Fibroblast of lung (primary cell): ENCODE measurements around the gene INPP1. TPM values are rescaled to one million over a fixed set of nuclear protein-coding genes. Genes with fewer than 3 reads are reported as not detected.

ENCODE experiments used
- DNase-seq, 2 donors: peaks; one replicate each; pipeline versions ENCODE4 v3.0.0 to v3.0.0-alpha.2; 2010; ENCODE audit warnings: low read depth in 2 of 2
- H2AFZ ChIP-seq: 2 replicates; pipeline ENCODE4 v1.5.1; 2012; ENCODE audit warnings: low read length, control low read depth, inconsistent platforms
- H3K27ac ChIP-seq: 2 replicates; pipeline ENCODE4 v1.5.1; 2011; ENCODE audit warnings: low read length, control low read depth; ENCODE audit not compliant: insufficient read depth
- H3K27me3 ChIP-seq: 2 replicates; pipeline ENCODE4 v1.5.1; 2011; ENCODE audit warnings: mild to moderate bottlenecking, low read length; ENCODE audit not compliant: control insufficient read depth, insufficient read depth
- H3K36me3 ChIP-seq: 2 replicates; pipeline ENCODE4 v1.5.1; 2011; ENCODE audit warnings: low read length; ENCODE audit not compliant: control insufficient read depth, insufficient read depth
- H3K4me1 ChIP-seq: 2 replicates; pipeline ENCODE4 v1.5.1; 2011; ENCODE audit warnings: low read length; ENCODE audit not compliant: control insufficient read depth, insufficient read depth; ENCODE audit errors: extremely low read depth
- H3K4me2 ChIP-seq: 2 replicates; pipeline ENCODE4 v1.5.1; 2011; ENCODE audit warnings: low read length, control low read depth; ENCODE audit not compliant: insufficient read depth; ENCODE audit errors: extremely low read depth
- H3K4me3 ChIP-seq, 4 experiments: fragments of 200-600 bp in 1 of 4; sonication (generic) in 1 of 4; replicated peaks in 1 of 4; 2 replicates each; pipeline ENCODE4 v1.5.1; 2011 to 2016; ENCODE audit warnings: low read length in 4 of 4, low read depth in 3 of 4, mild to moderate bottlenecking in 3 of 4, control low read depth in 2 of 4, inconsistent platforms in 1 of 4, mixed read lengths in 1 of 4; ENCODE audit not compliant: insufficient read depth in 1 of 4; ENCODE audit errors: control extremely low read depth in 1 of 4
- H3K79me2 ChIP-seq: 2 replicates; pipeline ENCODE4 v1.5.1; 2012; ENCODE audit warnings: mild to moderate bottlenecking, low read length, inconsistent platforms; ENCODE audit not compliant: control insufficient read depth, insufficient read depth
- H3K9ac ChIP-seq: 2 replicates; pipeline ENCODE4 v1.5.1; 2011; ENCODE audit warnings: mild to moderate bottlenecking, low read length, control low read depth; ENCODE audit not compliant: insufficient read depth
- H3K9me3 ChIP-seq: 2 replicates; pipeline ENCODE4 v1.5.1; 2012; ENCODE audit warnings: low read depth, low read length; ENCODE audit not compliant: control insufficient read depth, insufficient read depth
- H4K20me1 ChIP-seq: 2 replicates; pipeline ENCODE4 v1.5.1; 2011; ENCODE audit warnings: low read length; ENCODE audit not compliant: control insufficient read depth, insufficient read depth; ENCODE audit errors: extremely low read depth
- CTCF ChIP-seq, 2 donors: IDR thresholded peaks in 1 of 2; conservative IDR thresholded peaks in 1 of 2; 1 replicate in 1 of 2; 2 replicates in 1 of 2; pipeline ENCODE4 v1.5.1; 2011 to 2012; ENCODE audit warnings: low read length in 2 of 2, control low read depth in 1 of 2, inconsistent platforms in 1 of 2, low read depth in 1 of 2, mild to moderate bottlenecking in 1 of 2
- EZH2 ChIP-seq: IDR thresholded peaks from 2 replicates; pipeline ENCODE4 v1.5.1; 2012; ENCODE audit warnings: low read length, control low read depth, mild to moderate bottlenecking; ENCODE audit errors: missing control alignments
- polyA plus RNA-seq, 2 donors: library from polyadenylated mRNA; depleted of rRNA in 1 of 2; stranded (reverse) in 1 of 2; unstranded in 1 of 2; fragments of >200 nt; gene quantifications; 2 replicates each; pipeline ENCODE4 v1.2.1, GENCODE V29; 2011 to 2012; ENCODE audit warnings: missing spikeins in 1 of 2
- total RNA-seq: library from RNA; depleted of rRNA; stranded (reverse); fragments of >200 nt; gene quantifications from 2 replicates; pipeline ENCODE4 v1.2.1, GENCODE V29; 2014

The INPP1 gene
- total and polyA plus RNA-seq, 2 donors (not counting 1 experiment from before 2014, with no cell fraction given) = 14.0 to 16.4 TPM

- Histone ChIP-seq H3K4me3 (peak overlapping the region; percentile 59 to 88 (median 75)), H3K27me3 (no peaks in the 10 kb centered on the region), H3K27ac (peak overlapping the region; percentile 87), H3K4me1 (no peaks in the 10 kb centered on the region), H2AFZ (peak overlapping the region; percentile 81), H4K20me1 (no peaks in the 10 kb centered on the region), H3K36me3 (no peaks in the 10 kb centered on the region), H3K9me3 (no peaks in the 10 kb centered on the region), H3K79me2 (peaks cover 25% of the 10 kb centered on the region), H3K4me2 (peak overlapping the region; percentile 75), H3K9ac (peak overlapping the region; percentile 86)
- TF ChIP-seq CTCF (conservative IDR thresholded peaks at IDR 0.05 in 1 of 2, IDR thresholded peaks at IDR 0.05 in 1 of 2; ENCODE audit: low read depth in 1 of 2, low read length in 2 of 2) (peak in 1 of 2 donors; percentile 20), EZH2 (no peak)
- peak; percentile 23 to 28 for DNase-seq
Measured at GRCh38 chr2:190344276-190344827, 963 bp downstream of the INPP1 start.

DNA sequence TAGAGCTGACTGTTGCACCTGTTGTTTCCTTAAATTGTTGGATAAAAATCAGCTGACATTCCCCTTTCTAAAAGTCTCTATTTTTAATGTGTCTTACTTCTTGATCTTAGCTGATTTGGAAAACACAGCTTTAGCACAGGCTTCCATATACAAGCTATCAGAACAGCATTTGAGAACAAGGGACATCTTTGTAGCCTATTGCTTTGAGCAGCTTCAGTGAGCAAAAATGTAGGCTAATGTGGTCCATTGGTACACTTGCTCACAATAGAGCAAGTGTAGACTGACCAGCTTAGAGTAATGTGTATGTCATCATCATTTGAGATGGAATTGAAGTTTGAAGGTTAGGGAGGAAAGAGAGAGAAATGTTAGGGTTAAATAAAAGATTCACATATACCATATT lies 7.0 kb downstream of the INPP1 start:
- DNase-seq = no peak
- Histone ChIP-seq H3K79me2 (peaks cover 18% of the 10 kb centered on the region), H2AFZ (no peak overlapping the region)

DNA sequence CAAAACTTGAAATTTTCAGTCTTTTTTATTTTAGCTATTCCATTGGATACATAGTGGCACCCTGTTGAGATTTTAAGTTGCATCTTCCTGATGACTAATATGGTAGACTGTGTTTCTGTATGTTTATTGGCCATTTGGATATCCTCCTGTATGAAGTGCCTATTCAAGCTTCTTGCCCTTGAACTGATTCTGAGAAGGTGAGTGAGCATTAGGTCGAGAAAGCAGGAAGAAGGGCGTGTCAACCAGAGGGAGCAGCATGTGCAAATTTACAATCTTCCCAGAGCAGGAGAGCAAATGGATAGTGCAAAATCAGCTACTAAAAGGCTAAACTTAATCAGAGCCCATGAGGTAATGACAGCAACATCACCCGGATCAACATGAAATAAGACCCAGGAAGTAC lies 8.6 kb downstream of the INPP1 start:
- no peak overlapping the region for H3K4me3 ChIP-seq
- H4K20me1 ChIP-seq = no peaks in the 10 kb centered on the region
- H2AFZ ChIP-seq = no peak overlapping the region
- H3K4me2 ChIP-seq = no peak overlapping the region
- H3K4me1 ChIP-seq = no peaks in the 10 kb centered on the region
- H3K9ac ChIP-seq = no peak overlapping the region
- DNase-seq = no peak
- H3K27me3 ChIP-seq = no peaks in the 10 kb centered on the region
- H3K79me2 ChIP-seq = peaks cover 4% of the 10 kb centered on the region
- H3K36me3 ChIP-seq = no peaks in the 10 kb centered on the region
- no peak overlapping the region for H3K27ac ChIP-seq
- no peak for TF ChIP-seq CTCF (conservative IDR thresholded peaks at IDR 0.05 in 1 of 2, IDR thresholded peaks at IDR 0.05 in 1 of 2; ENCODE audit: low read depth in 1 of 2, low read length in 2 of 2)
- TF ChIP-seq EZH2 = no peak
- no peaks in the 10 kb centered on the region for H3K9me3 ChIP-seq

More for the DNA sequence above, 7.0 kb downstream of the INPP1 start:
- Histone ChIP-seq H4K20me1 (no peaks in the 10 kb centered on the region), H3K27ac (no peak overlapping the region), H3K4me3 (no peak overlapping the region), H3K9me3 (no peaks in the 10 kb centered on the region), H3K4me1 (no peaks in the 10 kb centered on the region), H3K9ac (no peak overlapping the region), H3K36me3 (no peaks in the 10 kb centered on the region), H3K27me3 (no peaks in the 10 kb centered on the region), H3K4me2 (no peak overlapping the region)
- no peak for TF ChIP-seq CTCF (conservative IDR thresholded peaks at IDR 0.05 in 1 of 2, IDR thresholded peaks at IDR 0.05 in 1 of 2; ENCODE audit: low read depth in 1 of 2, low read length in 2 of 2)
- no peak for TF ChIP-seq EZH2
